A549 (cell line): ENCODE results near the gene PLCH1. TPM values are rescaled to one million over a fixed set of nuclear protein-coding genes. Genes with fewer than 3 reads are reported as not detected.
A peak's percentile ranks its signal among the peaks of the same experiment; 100 is the strongest.

Experiments
- ATAC-seq, 2 experiments: fragments of 200-7000 bp in 1 of 2; fragments of >200 bp in 1 of 2; cut with Nextera tagmentation in 1 of 2; cut with Tn5 transposase in 1 of 2; 3 replicates each; pipeline versions ENCODE4 v1.8.0 to v1.9.1; 2018 to 2020; ENCODE audit warnings: mild to moderate bottlenecking in 1 of 2, moderate library complexity in 1 of 2
- CTCF ChIA-PET: fragments of 300-600 bp; sonication (Branson Sonifier 250); formaldehyde crosslinking; extraction: SDS; loops from one replicate; lab custom pipeline; 2021; ENCODE audit warnings: antibody characterized with exemption, inconsistent platforms; lab: Yijun Ruan, JAX
- POLR2A ChIA-PET: fragments of 350-600 bp; formaldehyde crosslinking; extraction: SDS; loops from one replicate; lab custom pipeline; 2021; ENCODE audit warnings: antibody characterized with exemption, inconsistent platforms; lab: Yijun Ruan, JAX
- DNase-seq, 2 experiments: peaks; one replicate each; pipeline versions ENCODE4 v3.0.0 to v3.0.0-alpha.2; 2011 to 2016; ENCODE audit warnings: low read depth in 1 of 2, low spot score in 1 of 2
- FAIRE-seq: peaks from 2 replicates; lab custom pipeline; 2011; peaks lifted over from hg19 to GRCh38; lab: Jason Lieb, UNC
- H3K27ac ChIP-seq, 2 experiments: fragments of >200 bp; sonication (Bioruptor Twin); formaldehyde crosslinking; 3 replicates each; pipeline ENCODE4 v1.5.1; 2016 to 2017
- H3K4me1 ChIP-seq: fragments of >200 bp; sonication (Bioruptor Twin); formaldehyde crosslinking; 3 replicates; pipeline ENCODE4 v1.6.1; 2016
- H3K4me2 ChIP-seq: fragments of >200 bp; sonication (Bioruptor Twin); formaldehyde crosslinking; 3 replicates; pipeline ENCODE4 v1.6.1; 2016
- H3K4me3 ChIP-seq: fragments of >200 bp; sonication (Bioruptor Twin); formaldehyde crosslinking; 3 replicates; pipeline ENCODE4 v1.5.1; 2016
- H3K9me3 ChIP-seq: fragments of >200 bp; sonication (Bioruptor Twin); formaldehyde crosslinking; 3 replicates; pipeline ENCODE4 v1.6.1; 2016
- ATOH8 ChIP-seq: fragments of 250-450 bp; sonication (Bioruptor Pico); IDR thresholded peaks from 2 replicates; pipeline ENCODE4 v1.5.0; 2020; ENCODE audit warnings: low read depth, mild to moderate bottlenecking, moderate library complexity
- BHLHE40 ChIP-seq: IDR thresholded peaks from 2 replicates; pipeline ENCODE4 v1.6.1; 2012; ENCODE audit warnings: low read depth, low read length, inconsistent platforms
- CEBPB ChIP-seq, 2 experiments: fragments of >200 bp in 1 of 2; sonication (Bioruptor Twin) in 1 of 2; formaldehyde crosslinking in 1 of 2; IDR thresholded peaks; 2 replicates each; pipeline ENCODE4 v1.6.1; 2012 to 2016
- EHMT2 ChIP-seq: fragments of 200-600 bp; sonication (generic); IDR thresholded peaks from 2 replicates; pipeline ENCODE4 v1.6.1; 2016; ENCODE audit warnings: antibody characterized with exemption, low read depth, mild to moderate bottlenecking, moderate library complexity
- EP300 ChIP-seq, 2 experiments: fragments of >200 bp; sonication (Bioruptor Twin); formaldehyde crosslinking; IDR thresholded peaks; 2 replicates in 1 of 2; 3 replicates in 1 of 2; pipeline ENCODE4 v1.6.1; 2016 to 2017
- GATA3 ChIP-seq: IDR thresholded peaks from 2 replicates; pipeline ENCODE4 v1.6.1; 2012; ENCODE audit warnings: borderline replicate concordance
- HOXB13 ChIP-seq: fragments of 250-450 bp; sonication (Bioruptor Pico); IDR thresholded peaks from 2 replicates; pipeline ENCODE4 v1.5.0; 2020; ENCODE audit warnings: low read depth, mild to moderate bottlenecking, moderate library complexity
- HOXB5 ChIP-seq: fragments of 250-450 bp; sonication (Bioruptor Pico); IDR thresholded peaks from 2 replicates; pipeline ENCODE4 v1.5.0; 2020; ENCODE audit warnings: mild to moderate bottlenecking, moderate library complexity
- JUN ChIP-seq, 2 experiments: fragments of >200 bp; sonication (Bioruptor Twin); formaldehyde crosslinking; IDR thresholded peaks; 2 replicates in 1 of 2; 3 replicates in 1 of 2; pipeline ENCODE4 v1.6.1; 2016 to 2017
- JUNB ChIP-seq: fragments of >200 bp; sonication (Bioruptor Twin); formaldehyde crosslinking; IDR thresholded peaks from 2 replicates; pipeline ENCODE4 v1.6.1; 2016
- KDM1A ChIP-seq: fragments of 200-600 bp; sonication (generic); IDR thresholded peaks from 2 replicates; pipeline ENCODE4 v1.6.1; 2016; ENCODE audit warnings: low read depth, mild to moderate bottlenecking
- MAX ChIP-seq: IDR thresholded peaks from 2 replicates; pipeline ENCODE4 v1.6.1; 2012
- MAZ ChIP-seq: fragments of 150-350 bp; IDR thresholded peaks from 2 replicates; pipeline ENCODE4 v1.6.1; 2014; ENCODE audit warnings: antibody characterized with exemption, low read depth, low read length, borderline replicate concordance
- MYC ChIP-seq: IDR thresholded peaks from 2 replicates; pipeline ENCODE4 v1.6.1; 2012; ENCODE audit warnings: mild to moderate bottlenecking, inconsistent platforms, low read length, improper control_type of control experiment, borderline replicate concordance
- NFE2L2 ChIP-seq: fragments of 150-350 bp; conservative IDR thresholded peaks from 2 replicates; pipeline ENCODE4 v1.6.1; 2014; ENCODE audit warnings: low read length
- POLR2A ChIP-seq: IDR thresholded peaks from 2 replicates; pipeline ENCODE4 v1.6.1; 2012; ENCODE audit warnings: mild to moderate bottlenecking, low read length
- RAD21 ChIP-seq, 2 experiments: fragments of >200 bp in 1 of 2; sonication (Bioruptor Twin) in 1 of 2; formaldehyde crosslinking in 1 of 2; IDR thresholded peaks in 1 of 2; conservative IDR thresholded peaks in 1 of 2; 2 replicates in 1 of 2; 3 replicates in 1 of 2; pipeline ENCODE4 v1.6.1; 2012 to 2018; ENCODE audit warnings: inconsistent platforms in 1 of 2
- RARB ChIP-seq: fragments of 250-450 bp; sonication (Bioruptor Pico); IDR thresholded peaks from 2 replicates; pipeline ENCODE4 v1.8.0; 2021; ENCODE audit warnings: mild to moderate bottlenecking, moderate library complexity
- SMC3 ChIP-seq: fragments of >200 bp; sonication (Bioruptor Twin); formaldehyde crosslinking; IDR thresholded peaks from 3 replicates; pipeline ENCODE4 v1.6.1; 2018; ENCODE audit warnings: inconsistent platforms
- SREBF2 ChIP-seq: fragments of 450-650 bp; IDR thresholded peaks from 2 replicates; pipeline ENCODE4 v1.6.1; 2014; ENCODE audit warnings: mild to moderate bottlenecking, moderate library complexity
- TFCP2L1 ChIP-seq: fragments of 250-450 bp; sonication (Bioruptor Pico); IDR thresholded peaks from 2 replicates; pipeline ENCODE4 v1.5.0; 2021; ENCODE audit warnings: mild to moderate bottlenecking
- TP53 ChIP-seq: fragments of 250-450 bp; sonication (Bioruptor Pico); IDR thresholded peaks from 2 replicates; pipeline ENCODE4 v1.5.0; 2021; ENCODE audit warnings: mild to moderate bottlenecking, moderate library complexity
- WGBS: methylation state at CpG from one replicate; pipeline ENCODE4 v1.1.6; 2017; ENCODE audit errors: missing lambda C conversion rate; 5-methylcytosine and 5-hydroxymethylcytosine counted together
- polyA plus RNA-seq, 4 experiments: library from polyadenylated mRNA; depleted of rRNA in 3 of 4; stranded (reverse); fragments of >200 nt; fragmentation: RNase III in 1 of 4; extraction: RNeasy Plus Mini Kit Qiagen cat#74134 plus additional on column Dnase treatment in 1 of 4; gene quantifications; 2 replicates in 3 of 4; 3 replicates in 1 of 4; pipeline ENCODE4 v1.2.3, GENCODE V29; 2011 to 2017
- TF ChIP-seq, protein P1 (sequence below): IDR thresholded peaks from 2 replicates; pipeline ENCODE4 v1.6.1; 2012
- TF ChIP-seq, protein P2 (sequence below): fragments of >200 bp; sonication (Bioruptor Twin); formaldehyde crosslinking; IDR thresholded peaks from 3 replicates; pipeline ENCODE4 v1.6.1; 2016
- TF ChIP-seq, protein P3 (sequence below): fragments of >200 bp; sonication (Bioruptor Twin); formaldehyde crosslinking; IDR thresholded peaks from 2 replicates; pipeline ENCODE4 v1.6.1; 2016

The PLCH1 gene
- polyA plus RNA-seq, 2 of the 4 experiments (the other 2 are of a cell fraction): 2.1 to 11.1 TPM

- ChIA-PET POLR2A (no interaction called here), CTCF (no interaction called here)
- Histone ChIP-seq H3K4me1 (peaks cover 20% of the 10 kb centered on the region), H3K4me2 (no peak overlapping the region), H3K4me3 (no peak overlapping the region), H3K27ac (no peak overlapping the region), H3K9me3 (no peaks in the 10 kb centered on the region)
- no peak for TF ChIP-seq BHLHE40
- no peak for TF ChIP-seq EP300 (IDR thresholded peaks at IDR 0.05)
- no peak for TF ChIP-seq RARB (CRISPR knock-in tag)
- ATAC-seq: no peak
- no peak for FAIRE-seq
- no peak for DNase-seq
- 94% methylated on average over 4 of the region's 4 CpGs for WGBS
These were observed 324.5 kb downstream of the PLCH1 start for GRCh38 chr3:155420406-155420805.

GRCh38 chr3:155418407-155418806 lies 326.5 kb downstream of the PLCH1 start:
- 61% methylated on average over 2 of the region's 2 CpGs for WGBS
- CTCF ChIA-PET: interaction anchor here (0.8 to 0.9 kb wide), 2 partner anchors 28 to 284 kb away, joined by 3 read pairs; no protein-coding TSS in a partner anchor
- H3K27ac ChIP-seq: no peak overlapping the region
- no peak overlapping the region for H3K4me3 ChIP-seq
- H3K4me1 ChIP-seq: peaks cover 20% of the 10 kb centered on the region
- no peak for TF ChIP-seq MAZ
- no peak for TF ChIP-seq EHMT2
- TF ChIP-seq, all 56 proteins: peak for 0
- H3K9me3 ChIP-seq: no peaks in the 10 kb centered on the region
- no peak overlapping the region for H3K4me2 ChIP-seq
- POLR2A ChIA-PET: no interaction called here
- no peak for DNase-seq
- FAIRE-seq: no peak
- ATAC-seq: no peak

DNA sequence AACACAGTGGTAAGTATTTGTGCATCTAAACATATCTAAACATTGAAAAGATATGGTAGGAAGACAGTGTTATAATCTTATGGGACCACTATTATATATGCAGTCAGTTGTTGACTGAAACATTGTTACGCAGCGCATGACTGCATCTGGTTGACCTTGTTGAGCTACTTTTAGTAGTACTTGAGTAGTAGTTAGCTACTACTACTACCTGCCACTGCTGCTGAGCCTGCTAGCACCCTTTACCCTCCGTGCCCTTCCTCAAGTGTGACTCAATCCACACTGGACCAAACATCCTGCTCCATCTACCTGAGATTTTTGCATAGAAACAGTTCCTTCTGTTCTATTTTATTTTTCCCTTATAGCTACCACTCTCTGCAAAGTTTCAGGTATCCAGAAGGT lies 327.8 kb downstream of the PLCH1 start:
- CTCF ChIA-PET: interaction anchor here (0.9 to 1.2 kb wide), 2 partner anchors 16 to 29 kb away, joined by 3 read pairs; no protein-coding TSS in a partner anchor
- WGBS: 40% methylated on average over 3 of the region's 3 CpGs
- Histone ChIP-seq H3K4me3 (no peak overlapping the region), H3K9me3 (no peaks in the 10 kb centered on the region), H3K4me1 (peaks cover 20% of the 10 kb centered on the region), H3K4me2 (peak overlapping the region; percentile 66), H3K27ac (peak overlapping the region; percentile 49 to 66; a peak in 5 of 6 replicates)
- no peak for DNase-seq
- POLR2A ChIA-PET: no interaction called here
- TF ChIP-seq RARB (CRISPR knock-in tag): no peak
- no peak for TF ChIP-seq EP300 (IDR thresholded peaks at IDR 0.05)
- no peak for TF ChIP-seq MAX
- TF ChIP-seq TFCP2L1: no peak
- TF ChIP-seq KDM1A: no peak
- TF ChIP-seq ATOH8: no peak
- TF ChIP-seq SMC3: no peak
- no peak for TF ChIP-seq MYC
- TF ChIP-seq, protein P1, sequence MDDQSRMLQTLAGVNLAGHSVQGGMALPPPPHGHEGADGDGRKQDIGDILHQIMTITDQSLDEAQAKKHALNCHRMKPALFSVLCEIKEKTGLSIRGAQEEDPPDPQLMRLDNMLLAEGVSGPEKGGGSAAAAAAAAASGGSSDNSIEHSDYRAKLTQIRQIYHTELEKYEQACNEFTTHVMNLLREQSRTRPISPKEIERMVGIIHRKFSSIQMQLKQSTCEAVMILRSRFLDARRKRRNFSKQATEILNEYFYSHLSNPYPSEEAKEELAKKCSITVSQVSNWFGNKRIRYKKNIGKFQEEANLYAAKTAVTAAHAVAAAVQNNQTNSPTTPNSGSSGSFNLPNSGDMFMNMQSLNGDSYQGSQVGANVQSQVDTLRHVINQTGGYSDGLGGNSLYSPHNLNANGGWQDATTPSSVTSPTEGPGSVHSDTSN: no peak
- no peak for TF ChIP-seq GATA3
- no peak for TF ChIP-seq NFE2L2
- no peak for TF ChIP-seq TP53 (CRISPR knock-in tag)
- TF ChIP-seq RAD21 (conservative IDR thresholded peaks at IDR 0.05 in 1 of 2, IDR thresholded peaks at IDR 0.05 in 1 of 2): no peak
- TF ChIP-seq POLR2A: no peak
- no peak for TF ChIP-seq HOXB5 (CRISPR knock-in tag)
- no peak for TF ChIP-seq CEBPB (IDR thresholded peaks at IDR 0.05)
- no peak for TF ChIP-seq BHLHE40
- ATAC-seq: peak in 1 of 2 experiments; percentile 49; a peak in 4 of 6 replicates
- FAIRE-seq: no peak

DNA sequence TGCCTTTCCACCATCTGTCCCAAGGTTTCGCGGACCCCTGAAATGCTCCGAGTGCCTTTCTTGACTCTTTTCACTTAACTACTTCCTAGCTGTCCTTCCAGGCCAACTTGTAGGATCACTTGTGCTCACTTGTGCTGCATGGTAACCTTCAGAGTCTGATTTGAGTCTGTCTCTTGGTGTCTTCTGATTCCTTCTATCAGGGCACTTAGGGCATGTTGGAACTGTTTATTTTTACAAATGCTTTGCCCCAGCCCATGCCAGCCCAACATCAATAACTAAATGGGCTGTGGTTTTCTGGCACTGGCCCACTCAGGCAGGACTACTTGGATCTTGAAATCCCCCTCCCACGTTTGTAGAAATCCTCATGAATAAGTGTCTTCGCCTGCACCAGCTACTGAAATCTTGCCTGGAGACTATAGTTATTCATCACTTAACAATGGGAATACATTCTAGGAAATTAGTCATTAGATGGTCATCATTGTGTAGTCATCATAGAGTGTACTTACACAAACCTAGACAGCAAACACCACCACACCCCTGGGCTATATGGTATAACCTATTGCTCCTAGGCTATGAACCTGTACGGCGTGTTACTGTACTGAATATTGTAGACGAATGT lies 328.3 kb downstream of the PLCH1 start:
- Histone ChIP-seq H3K4me2 (peak overlapping the region; percentile 66), H3K4me1 (peaks cover 20% of the 10 kb centered on the region), H3K9me3 (no peaks in the 10 kb centered on the region), H3K4me3 (no peak overlapping the region), H3K27ac (peak overlapping the region; percentile 50 to 74)
- ATAC-seq (peak; percentile 93 to 96), FAIRE-seq (no peak), DNase-seq (peak; percentile 61 to 68)
- ChIA-PET CTCF (interaction anchor here (0.9 to 1.2 kb wide), 2 partner anchors 17 to 28 kb away, joined by 3 read pairs; no protein-coding TSS in a partner anchor), POLR2A (no interaction called here)
- WGBS: 40% methylated on average over 8 of the region's 8 CpGs
- TF ChIP-seq MAX (peak; percentile 45; the same call in 1 of the 2 replicates), CEBPB (IDR thresholded peaks at IDR 0.05) (peak in 1 of 2 experiments; percentile 44; a peak in 1 of 4 replicates), SREBF2 (no peak), POLR2A (no peak), GATA3 (peak; percentile 80; the same call in 1 of the 2 replicates), EHMT2 (no peak), JUNB (peak; percentile 88), EP300 (IDR thresholded peaks at IDR 0.05) (peak in 1 of 2 experiments; percentile 28; a peak in 2 of 5 replicates), HOXB13 (CRISPR knock-in tag) (no peak), JUN (IDR thresholded peaks at IDR 0.05) (0 out of 5 replicates have a peak, but pooled peaks of 1 of the 2 experiments have one; percentile 37)
- TF ChIP-seq, protein P2, sequence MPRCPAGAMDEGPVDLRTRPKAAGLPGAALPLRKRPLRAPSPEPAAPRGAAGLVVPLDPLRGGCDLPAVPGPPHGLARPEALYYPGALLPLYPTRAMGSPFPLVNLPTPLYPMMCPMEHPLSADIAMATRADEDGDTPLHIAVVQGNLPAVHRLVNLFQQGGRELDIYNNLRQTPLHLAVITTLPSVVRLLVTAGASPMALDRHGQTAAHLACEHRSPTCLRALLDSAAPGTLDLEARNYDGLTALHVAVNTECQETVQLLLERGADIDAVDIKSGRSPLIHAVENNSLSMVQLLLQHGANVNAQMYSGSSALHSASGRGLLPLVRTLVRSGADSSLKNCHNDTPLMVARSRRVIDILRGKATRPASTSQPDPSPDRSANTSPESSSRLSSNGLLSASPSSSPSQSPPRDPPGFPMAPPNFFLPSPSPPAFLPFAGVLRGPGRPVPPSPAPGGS: 0 out of 3 replicates have a peak, but pooled peaks have one; percentile 37
- TF ChIP-seq, protein P1: no peak
- TF ChIP-seq, protein P3, sequence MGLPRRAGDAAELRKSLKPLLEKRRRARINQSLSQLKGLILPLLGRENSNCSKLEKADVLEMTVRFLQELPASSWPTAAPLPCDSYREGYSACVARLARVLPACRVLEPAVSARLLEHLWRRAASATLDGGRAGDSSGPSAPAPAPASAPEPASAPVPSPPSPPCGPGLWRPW: no peak
